Breast epithelium (tissue), 3 donors: Measurements from ENCODE around the gene ARID1A.

Source experiments
- POLR2A ChIP-seq: fragments of 450-650 bp; IDR thresholded peaks from one replicate; pipeline ENCODE4 v1.6.1; 2016; ENCODE audit warnings: antibody characterized with exemption, mild to moderate bottlenecking, moderate library complexity
- TF ChIP-seq, protein P1 (sequence below), 3 donors: fragments of 450-650 bp; IDR thresholded peaks; one replicate each; pipeline ENCODE4 v1.5.1; 2016 to 2017; ENCODE audit warnings: antibody characterized with exemption in 3 of 3, mild to moderate bottlenecking in 3 of 3, moderate library complexity in 3 of 3

DNA sequence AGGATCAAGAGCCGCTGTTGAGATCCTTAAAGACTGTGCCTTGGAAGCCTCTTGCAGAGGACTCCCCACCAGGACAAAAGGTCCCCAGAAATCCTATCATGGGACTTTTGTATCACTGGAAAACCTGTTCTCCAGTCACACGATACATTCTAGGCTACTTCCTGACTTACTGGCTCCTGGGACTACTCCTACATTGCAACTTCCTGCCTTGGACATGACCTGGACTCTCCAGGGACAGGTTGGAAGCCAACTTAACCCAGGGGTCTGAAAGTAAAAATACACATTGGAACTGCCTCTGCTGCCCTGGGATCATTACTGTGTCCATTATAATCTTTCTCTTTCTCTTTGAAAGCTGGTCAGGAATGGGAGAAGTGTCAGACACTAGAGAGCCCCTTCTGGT lies 101.8 kb downstream of the ARID1A start:
- TF ChIP-seq, protein P1, sequence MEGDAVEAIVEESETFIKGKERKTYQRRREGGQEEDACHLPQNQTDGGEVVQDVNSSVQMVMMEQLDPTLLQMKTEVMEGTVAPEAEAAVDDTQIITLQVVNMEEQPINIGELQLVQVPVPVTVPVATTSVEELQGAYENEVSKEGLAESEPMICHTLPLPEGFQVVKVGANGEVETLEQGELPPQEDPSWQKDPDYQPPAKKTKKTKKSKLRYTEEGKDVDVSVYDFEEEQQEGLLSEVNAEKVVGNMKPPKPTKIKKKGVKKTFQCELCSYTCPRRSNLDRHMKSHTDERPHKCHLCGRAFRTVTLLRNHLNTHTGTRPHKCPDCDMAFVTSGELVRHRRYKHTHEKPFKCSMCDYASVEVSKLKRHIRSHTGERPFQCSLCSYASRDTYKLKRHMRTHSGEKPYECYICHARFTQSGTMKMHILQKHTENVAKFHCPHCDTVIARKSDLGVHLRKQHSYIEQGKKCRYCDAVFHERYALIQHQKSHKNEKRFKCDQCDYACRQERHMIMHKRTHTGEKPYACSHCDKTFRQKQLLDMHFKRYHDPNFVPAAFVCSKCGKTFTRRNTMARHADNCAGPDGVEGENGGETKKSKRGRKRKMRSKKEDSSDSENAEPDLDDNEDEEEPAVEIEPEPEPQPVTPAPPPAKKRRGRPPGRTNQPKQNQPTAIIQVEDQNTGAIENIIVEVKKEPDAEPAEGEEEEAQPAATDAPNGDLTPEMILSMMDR (IDR thresholded peaks at IDR 0.05): no peak
- TF ChIP-seq POLR2A: no peak
